ENCODE measurements around the gene CARD9.

The CARD9 gene

DNA sequence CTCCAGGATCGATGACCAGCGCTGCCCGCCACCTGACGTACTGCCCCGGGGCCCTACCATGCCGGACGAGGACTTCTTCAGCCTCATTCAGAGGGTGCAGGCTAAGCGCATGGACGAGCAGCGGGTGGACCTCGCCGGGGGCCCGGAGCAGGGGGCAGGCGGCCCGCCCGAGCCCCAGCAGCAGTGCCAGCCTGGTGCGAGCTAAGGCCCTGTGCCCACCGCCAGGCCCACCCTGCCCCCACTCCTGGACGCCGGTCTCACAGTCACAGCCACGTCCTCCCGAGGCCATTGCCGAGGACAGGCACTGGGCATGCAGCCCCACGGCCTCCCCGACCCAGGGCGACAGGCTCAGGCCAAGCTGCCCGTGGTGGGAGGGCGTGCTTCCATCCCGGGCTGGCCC, 15.5 kb downstream of the CARD9 start:
- ChIA-PET CTCF (interaction anchor here (0.8 to 2.1 kb wide), 2 partner anchors 19 to 45 kb away, joined by 3 to 8 read pairs; no protein-coding TSS in a partner anchor), POLR2A (no interaction called here)
- DNase-seq (ENCODE audit: low read depth, low spot score), result no peak
- TF ChIP-seq, protein P1, sequence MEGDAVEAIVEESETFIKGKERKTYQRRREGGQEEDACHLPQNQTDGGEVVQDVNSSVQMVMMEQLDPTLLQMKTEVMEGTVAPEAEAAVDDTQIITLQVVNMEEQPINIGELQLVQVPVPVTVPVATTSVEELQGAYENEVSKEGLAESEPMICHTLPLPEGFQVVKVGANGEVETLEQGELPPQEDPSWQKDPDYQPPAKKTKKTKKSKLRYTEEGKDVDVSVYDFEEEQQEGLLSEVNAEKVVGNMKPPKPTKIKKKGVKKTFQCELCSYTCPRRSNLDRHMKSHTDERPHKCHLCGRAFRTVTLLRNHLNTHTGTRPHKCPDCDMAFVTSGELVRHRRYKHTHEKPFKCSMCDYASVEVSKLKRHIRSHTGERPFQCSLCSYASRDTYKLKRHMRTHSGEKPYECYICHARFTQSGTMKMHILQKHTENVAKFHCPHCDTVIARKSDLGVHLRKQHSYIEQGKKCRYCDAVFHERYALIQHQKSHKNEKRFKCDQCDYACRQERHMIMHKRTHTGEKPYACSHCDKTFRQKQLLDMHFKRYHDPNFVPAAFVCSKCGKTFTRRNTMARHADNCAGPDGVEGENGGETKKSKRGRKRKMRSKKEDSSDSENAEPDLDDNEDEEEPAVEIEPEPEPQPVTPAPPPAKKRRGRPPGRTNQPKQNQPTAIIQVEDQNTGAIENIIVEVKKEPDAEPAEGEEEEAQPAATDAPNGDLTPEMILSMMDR (IDR thresholded peaks at IDR 0.05; ENCODE audit: insufficient read depth, low read length, missing control alignments), result no peak
- no peak overlapping the region for H3K4me3 ChIP-seq (ENCODE audit: low read depth, low read length)

DNA sequence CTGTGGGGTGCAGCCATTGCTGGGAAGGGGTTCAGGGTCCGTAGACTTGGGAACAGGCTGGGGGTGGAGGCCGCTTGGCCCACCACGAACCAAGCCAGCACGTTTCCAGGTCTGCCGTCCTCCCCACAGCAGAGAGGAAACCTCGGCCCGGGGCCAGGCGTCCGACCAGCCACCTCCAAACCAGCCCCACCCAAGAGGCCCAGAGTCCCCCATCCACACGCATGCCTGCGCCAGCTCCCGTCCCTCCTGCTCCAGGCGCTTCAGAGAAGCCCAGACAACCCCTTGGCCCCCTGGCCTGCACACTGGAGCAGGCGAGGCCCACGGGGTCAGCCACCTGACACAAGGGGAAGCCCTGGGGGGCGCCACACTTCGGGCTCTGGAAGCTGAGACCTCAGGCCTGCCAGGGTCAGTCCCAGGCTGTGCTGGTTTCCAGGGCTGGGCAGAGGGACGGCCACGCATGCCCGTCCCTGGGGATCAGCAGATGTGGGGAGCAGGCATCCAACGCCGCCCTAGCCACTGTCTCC, 16.2 kb downstream of the CARD9 start:
- CTCF ChIA-PET, result interaction anchor here (2.1 to 5.9 kb wide), 2 partner anchors 7 to 45 kb away, joined by 8 to 32 read pairs; partner anchors contain the start of gene DNLZ
- no peak overlapping the region for H3K4me3 ChIP-seq (ENCODE audit: low read depth, low read length)
- TF ChIP-seq, protein P1 (IDR thresholded peaks at IDR 0.05; ENCODE audit: insufficient read depth, low read length, missing control alignments), result no peak
- POLR2A ChIA-PET, result interaction anchor here (0.7 kb wide), 1 partner anchor 10 kb away, joined by 4 read pairs; no protein-coding TSS in a partner anchor
- DNase-seq (ENCODE audit: low read depth, low spot score), result no peak

GRCh38 chr9:136355616-136356557, 17.6 kb downstream of the CARD9 start:
- H3K4me3 ChIP-seq (ENCODE audit: low read depth, low read length), result no peak overlapping the region
- no peak for DNase-seq (ENCODE audit: low read depth, low spot score)
- TF ChIP-seq, protein P1 (IDR thresholded peaks at IDR 0.05; ENCODE audit: insufficient read depth, low read length, missing control alignments), result no peak
- CTCF ChIA-PET, result interaction anchor here (5.9 kb wide), 1 partner anchor 9 kb away, joined by 32 read pairs; the partner anchor contains the start of gene DNLZ
- POLR2A ChIA-PET, result interaction anchor here (1.2 kb wide), 1 partner anchor 9 kb away, joined by 4 read pairs; no protein-coding TSS in a partner anchor

DNA sequence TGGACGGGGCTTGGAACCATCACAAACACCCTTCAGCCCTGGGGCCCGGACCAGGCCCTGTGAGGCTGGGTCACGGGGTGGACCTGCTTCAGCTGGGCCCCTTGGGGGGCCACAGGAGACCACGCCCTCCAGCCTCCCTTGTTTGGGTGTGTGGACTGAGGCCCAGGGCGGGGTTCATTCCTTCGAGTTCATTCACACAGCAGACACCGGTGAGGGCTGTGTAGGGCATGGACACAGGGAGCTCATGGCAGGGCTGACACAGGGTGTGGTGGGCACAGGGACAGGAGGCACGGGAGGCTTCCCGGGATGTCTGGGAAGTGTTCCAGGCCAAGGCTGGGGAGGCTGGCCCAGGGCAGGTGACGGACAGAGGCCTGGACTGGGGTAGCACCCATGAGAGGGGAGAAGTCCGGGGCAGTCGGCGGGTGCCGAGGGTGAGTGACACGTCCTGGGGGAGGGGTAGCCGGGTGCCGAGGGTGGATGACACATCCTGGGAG, 18.8 kb downstream of the CARD9 start:
- H3K4me3 ChIP-seq (ENCODE audit: low read depth, low read length), result no peak overlapping the region
- CTCF ChIA-PET, result interaction anchor here (1.0 to 5.9 kb wide), 3 partner anchors 10 to 15 kb away, joined by 3 to 32 read pairs (median 6); partner anchors contain the start of gene DNLZ
- POLR2A ChIA-PET, result interaction anchor here (1.3 to 1.9 kb wide), 2 partner anchors 8 to 9 kb away, joined by 5 to 15 read pairs; partner anchors contain the start of gene DNLZ
- no peak for DNase-seq (ENCODE audit: low read depth, low spot score)
- TF ChIP-seq, protein P1 (IDR thresholded peaks at IDR 0.05; ENCODE audit: insufficient read depth, low read length, missing control alignments), result no peak

DNA sequence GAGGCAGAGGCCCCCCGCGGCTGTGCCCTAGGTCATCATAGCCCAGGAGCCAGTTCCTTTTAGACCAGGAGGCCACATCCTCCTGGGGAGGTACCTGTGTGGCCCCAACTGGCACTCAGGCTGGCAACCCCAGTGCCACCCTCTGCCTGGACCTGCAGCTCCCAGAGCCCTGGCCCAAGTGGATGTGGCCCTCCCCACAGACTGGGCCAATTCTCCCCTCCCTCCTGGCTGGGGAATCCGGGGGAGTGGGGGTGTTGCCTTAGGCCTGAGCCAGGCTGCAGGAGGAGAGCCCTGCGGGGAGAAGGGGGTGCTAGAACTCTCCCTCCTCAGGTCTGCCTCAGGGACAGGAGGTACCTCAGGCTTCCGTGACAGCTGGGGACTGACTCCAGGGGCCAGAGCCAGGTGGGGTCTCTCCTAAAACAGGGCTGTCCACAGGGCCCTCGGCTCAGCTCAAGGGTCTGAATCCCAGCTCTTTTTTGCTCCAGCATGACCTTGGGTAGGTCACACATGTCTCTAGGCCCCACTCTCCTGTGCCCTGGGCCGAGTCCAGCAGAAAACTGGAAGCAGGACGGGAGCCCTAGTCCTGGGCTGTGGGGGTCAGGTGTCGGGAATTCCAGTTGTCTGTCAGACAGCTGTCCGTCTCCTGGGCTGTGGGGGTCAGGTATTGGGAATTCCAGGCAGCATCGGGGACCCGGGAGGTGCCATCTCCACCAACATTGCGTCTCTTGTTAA, 19.5 kb downstream of the CARD9 start:
- CTCF ChIA-PET, result interaction anchor here (1.0 to 5.9 kb wide), 3 partner anchors 10 to 14 kb away, joined by 3 to 32 read pairs (median 6); partner anchors contain the start of gene DNLZ
- DNase-seq (ENCODE audit: low read depth, low spot score), result no peak
- TF ChIP-seq, protein P1 (IDR thresholded peaks at IDR 0.05; ENCODE audit: insufficient read depth, low read length, missing control alignments), result no peak
- no peak overlapping the region for H3K4me3 ChIP-seq (ENCODE audit: low read depth, low read length)
- POLR2A ChIA-PET, result interaction anchor here (1.3 to 1.9 kb wide), 2 partner anchors 8 to 9 kb away, joined by 5 to 15 read pairs; partner anchors contain the start of gene DNLZ
